CD4-positive, alpha-beta T cell treated with Interleukin-4 for 4 hours (primary cell): ENCODE measurements around the gene HOATZ.

Source experiments
- DNase-seq: peaks from one replicate; pipeline ENCODE4 v3.0.0-alpha.2; 2020

HOATZ gene

GRCh38 chr11:111514216-111515031 is at the start of gene HOATZ:
HOATZ (plus strand) TSS chr11:111514778; CDS start chr11:111514785, 7 bp downstream.
- DNase-seq: no peak

- DNase-seq: no peak
Measured at GRCh38 chr11:111465400-111465799, 49.2 kb upstream of the HOATZ start.

DNA sequence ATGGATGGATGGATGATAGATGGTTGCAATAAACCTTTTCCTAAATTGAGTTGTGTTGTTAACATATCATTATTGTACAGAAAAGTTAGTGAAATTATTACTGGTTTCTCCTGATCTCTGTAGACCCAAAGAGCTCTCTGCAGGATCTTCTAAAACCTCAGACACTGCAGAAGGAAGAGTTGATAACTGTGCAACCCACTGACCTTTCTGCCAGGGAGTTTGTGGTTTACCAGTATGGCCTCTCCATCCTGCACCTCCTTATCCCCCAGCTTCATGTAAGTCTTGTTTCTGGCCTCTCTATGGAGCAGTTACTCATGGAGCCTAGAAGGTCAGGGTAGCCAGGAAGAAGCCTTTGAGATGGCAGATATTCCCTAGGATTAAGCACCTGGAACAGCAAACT is 48.0 kb upstream of the HOATZ start:
- no peak for DNase-seq

GRCh38 chr11:111469200-111469599 is 45.4 kb upstream of the HOATZ start:
- no peak for DNase-seq

DNA sequence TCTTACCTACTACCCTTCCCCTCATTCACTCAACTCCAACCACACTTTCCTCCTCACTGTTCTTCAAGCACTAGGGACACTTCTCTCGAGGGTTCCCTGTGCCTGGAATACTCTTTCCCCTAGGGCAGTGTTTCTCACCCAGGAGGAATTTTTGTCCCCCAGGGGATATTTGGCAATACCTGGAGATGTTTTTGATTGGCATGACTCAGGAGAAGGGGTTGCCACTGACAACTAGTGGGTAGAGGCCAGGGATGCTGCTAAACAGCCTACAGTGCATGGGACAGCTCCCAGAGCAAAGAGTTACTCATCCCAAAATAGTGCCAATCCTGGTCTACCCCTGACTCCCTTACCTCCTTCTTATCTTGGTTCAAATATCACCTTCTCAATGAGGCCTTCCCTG is 42.4 kb upstream of the HOATZ start:
- DNase-seq: no peak

DNA sequence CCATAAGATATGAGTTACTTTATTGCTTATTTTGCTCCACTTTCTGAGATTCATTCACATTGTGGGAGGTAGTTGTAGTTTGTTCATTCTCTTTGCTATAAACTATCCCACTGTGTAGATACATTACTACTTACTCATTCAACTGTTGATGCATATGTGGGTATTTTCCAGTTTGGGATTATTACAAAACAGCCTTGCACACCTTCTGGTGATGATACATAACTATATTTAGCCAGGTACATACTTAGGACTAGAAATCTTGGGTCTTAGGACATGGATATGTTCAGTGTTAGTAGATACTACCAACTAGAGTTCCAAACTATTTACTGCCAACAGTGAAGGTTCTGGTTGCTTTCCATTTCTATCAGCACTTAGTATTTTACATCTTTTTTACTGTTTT is 40.1 kb upstream of the HOATZ start:
- DNase-seq: no peak

- DNase-seq: no peak
Measured at GRCh38 chr11:111476366-111476765, 38.2 kb upstream of the HOATZ start.

- DNase-seq: no peak
Measured at GRCh38 chr11:111476956-111477355, 37.6 kb upstream of the HOATZ start.

GRCh38 chr11:111477898-111478297 is 36.7 kb upstream of the HOATZ start:
- DNase-seq: no peak

- DNase-seq: no peak
Measured at GRCh38 chr11:111479666-111480065, 34.9 kb upstream of the HOATZ start.

GRCh38 chr11:111483431-111483830 is 31.1 kb upstream of the HOATZ start:
- no peak for DNase-seq

- DNase-seq: no peak
Measured at GRCh38 chr11:111490496-111490895, 24.1 kb upstream of the HOATZ start.

- DNase-seq: no peak
Measured at GRCh38 chr11:111494040-111494439, 20.5 kb upstream of the HOATZ start.

- no peak for DNase-seq
Measured at GRCh38 chr11:111499483-111499882, 15.1 kb upstream of the HOATZ start.

- no peak for DNase-seq
Measured at GRCh38 chr11:111500481-111500880, 14.1 kb upstream of the HOATZ start.

- DNase-seq: no peak
Measured at GRCh38 chr11:111502611-111503010, 12.0 kb upstream of the HOATZ start.

GRCh38 chr11:111510311-111510710 is 4.3 kb upstream of the HOATZ start:
- DNase-seq: no peak

DNA sequence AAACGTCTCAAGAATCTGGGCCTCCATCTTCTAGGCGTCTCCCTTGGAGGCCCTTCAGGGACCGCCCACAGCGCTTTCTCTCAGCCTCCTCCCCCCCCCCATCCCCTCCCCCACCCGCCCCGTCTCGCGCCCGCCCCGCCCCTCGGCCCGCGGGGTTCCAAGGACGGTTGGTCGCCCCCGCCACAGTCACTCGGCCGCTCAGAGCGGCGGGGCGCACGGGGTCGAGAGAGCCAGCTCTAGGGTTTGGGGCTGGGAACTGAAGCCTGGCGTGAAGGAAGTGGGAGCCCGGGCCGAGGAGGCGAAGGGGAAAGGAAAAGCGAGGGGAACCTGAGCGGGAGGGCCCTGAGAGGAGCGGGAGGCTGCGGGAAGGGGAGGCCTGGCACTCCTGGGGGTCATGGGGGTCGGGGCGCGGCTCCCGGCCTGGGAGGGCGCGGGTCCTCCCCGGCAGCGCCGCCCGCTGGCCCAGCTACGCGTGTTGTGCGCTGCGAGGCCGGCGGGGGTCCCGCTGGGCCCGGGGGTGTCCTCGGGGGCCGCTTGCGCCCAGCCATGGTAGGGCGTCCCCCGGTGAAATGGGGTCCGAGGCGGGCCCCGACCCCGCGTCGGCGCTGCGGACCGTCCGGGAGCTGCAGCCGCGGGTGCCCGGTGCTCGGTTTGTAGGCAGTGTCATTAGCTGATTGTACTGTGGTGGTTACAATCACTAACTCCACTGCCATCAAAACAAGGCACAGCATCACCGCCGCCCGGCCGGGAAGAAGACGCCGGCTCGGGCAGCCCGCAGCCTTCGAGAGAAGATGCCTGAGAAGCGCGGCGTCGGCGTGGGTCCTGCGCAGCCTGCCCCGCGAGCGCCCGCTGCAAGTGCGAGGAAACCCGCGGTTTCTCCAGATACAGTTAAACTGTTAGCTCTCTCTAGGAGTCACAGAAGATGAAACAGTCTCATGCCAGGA is 2.0 kb upstream of the HOATZ start, which contains the start of gene BTG4:
BTG4 (minus strand) TSS at position 91 of the 944 bp plus-strand sequence. CDS start 13,610 bp downstream, outside the sequence.
- DNase-seq: no peak

GRCh38 chr11:111513240-111513605 is 1.4 kb upstream of the HOATZ start:
- no peak for DNase-seq

DNA sequence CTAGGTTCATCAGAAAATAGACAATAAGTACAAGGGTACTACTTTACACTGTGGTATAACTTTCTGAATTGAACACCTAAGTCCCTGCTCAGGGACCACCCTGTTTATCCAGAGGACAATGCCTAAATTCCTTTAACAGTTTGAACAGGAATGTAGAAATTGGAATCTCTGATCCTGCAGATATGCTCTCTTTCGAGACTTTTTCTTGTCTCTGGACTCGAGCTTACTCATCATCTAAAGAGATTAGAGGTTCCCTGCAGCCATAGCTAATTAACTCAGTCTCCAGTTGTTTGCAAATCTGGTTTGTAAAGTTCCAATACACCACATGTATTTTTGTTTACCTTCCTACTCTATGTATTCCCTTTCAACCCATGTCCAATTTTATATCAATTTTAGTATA is 1.0 kb downstream of the HOATZ start:
- DNase-seq: no peak

- DNase-seq: no peak
Measured at GRCh38 chr11:111518668-111519067, 4.1 kb downstream of the HOATZ start.

DNA sequence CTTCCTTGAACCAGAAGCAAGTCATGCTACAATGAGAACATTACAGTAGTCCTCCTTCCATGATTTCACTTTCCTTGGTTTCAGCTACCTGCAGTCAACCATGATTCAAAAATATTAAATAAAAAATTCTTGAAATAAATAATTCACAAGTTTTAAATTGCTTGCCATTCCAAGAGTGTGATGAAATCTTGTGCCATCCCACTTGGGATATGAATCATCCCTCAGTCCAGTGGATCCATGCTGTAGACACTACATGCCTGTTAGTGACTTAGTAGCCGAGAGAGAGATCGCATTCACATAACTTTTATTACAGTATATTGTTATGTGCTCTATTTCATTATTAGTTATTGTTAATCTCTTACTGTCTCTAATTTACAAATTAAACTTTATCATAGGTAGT is 6.0 kb downstream of the HOATZ start:
- no peak for DNase-seq

GRCh38 chr11:111521135-111521534 is 6.6 kb downstream of the HOATZ start:
- DNase-seq: no peak

DNA sequence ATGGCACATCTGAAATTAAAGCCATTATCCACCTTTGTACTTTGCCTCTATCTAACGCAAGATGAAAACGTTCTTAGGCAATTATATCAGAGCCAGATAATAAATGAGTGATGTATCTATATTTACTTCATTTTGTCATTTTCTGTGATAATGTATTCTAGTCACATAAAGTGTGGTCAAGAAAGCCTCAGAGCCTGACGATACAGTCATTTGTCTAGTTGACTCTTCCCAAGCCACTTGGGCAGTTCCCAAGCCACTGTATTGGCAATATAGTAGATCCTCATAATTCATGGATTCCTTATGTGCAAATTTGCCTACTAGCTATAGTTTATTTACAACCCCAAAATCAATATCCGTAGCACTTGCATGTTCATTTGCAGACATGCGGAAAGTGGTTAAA is 7.8 kb downstream of the HOATZ start:
- no peak for DNase-seq
